HG03354 (cell line): Measurements from ENCODE around the gene SOWAHA.

Experiments used
- ATAC-seq: cut with Tn5 transposase; IDR thresholded peaks from one replicate; pipeline ENCODE4 v1.9.1; 2021; ENCODE audit warnings: mild to moderate bottlenecking; ENCODE audit not compliant: unreplicated experiment, poor library complexity, severe bottlenecking

Gene SOWAHA

GRCh38 chr5:132823481-132824050 is 10.5 kb downstream of the SOWAHA start:
- no peak for ATAC-seq

GRCh38 chr5:132824426-132824825 is 11.3 kb downstream of the SOWAHA start:
- no peak for ATAC-seq

- ATAC-seq: no peak
Observed at GRCh38 chr5:132825033-132825833, 12.1 kb downstream of the SOWAHA start.

- no peak for ATAC-seq
Observed at GRCh38 chr5:132825834-132826391, 12.8 kb downstream of the SOWAHA start.

- no peak for ATAC-seq
Observed at GRCh38 chr5:132826424-132827082, 13.5 kb downstream of the SOWAHA start.

GRCh38 chr5:132827943-132828673 is 15.0 kb downstream of the SOWAHA start:
- ATAC-seq: no peak

- no peak for ATAC-seq
Observed at GRCh38 chr5:132828846-132829494, 15.9 kb downstream of the SOWAHA start.

- peak; percentile 84 for ATAC-seq
Observed at GRCh38 chr5:132829742-132830435, 16.8 kb downstream of the SOWAHA start.

GRCh38 chr5:132830436-132831094 is 17.5 kb downstream of the SOWAHA start, which contains the start of gene SHROOM1:
Gene SHROOM1 (minus strand): TSS chr5:132830647. CDS start chr5:132826140, 4,507 bp downstream.
- peak; percentile 72 for ATAC-seq

- ATAC-seq: no peak
Observed at GRCh38 chr5:132831095-132831860, 18.2 kb downstream of the SOWAHA start.

- no peak for ATAC-seq
Observed at GRCh38 chr5:132832612-132833011, 19.5 kb downstream of the SOWAHA start.

- no peak for ATAC-seq
Observed at GRCh38 chr5:132834057-132834456, 21.0 kb downstream of the SOWAHA start.

- no peak for ATAC-seq
Observed at GRCh38 chr5:132836852-132837251, 23.8 kb downstream of the SOWAHA start.

GRCh38 chr5:132837868-132838267 is 24.8 kb downstream of the SOWAHA start:
- no peak for ATAC-seq

GRCh38 chr5:132838516-132839282 is 25.6 kb downstream of the SOWAHA start:
- ATAC-seq: no peak

- ATAC-seq: no peak
Observed at GRCh38 chr5:132839426-132840301, 26.6 kb downstream of the SOWAHA start.
